ENCODE data around the gene GJA3.

The GJA3 gene

DNA sequence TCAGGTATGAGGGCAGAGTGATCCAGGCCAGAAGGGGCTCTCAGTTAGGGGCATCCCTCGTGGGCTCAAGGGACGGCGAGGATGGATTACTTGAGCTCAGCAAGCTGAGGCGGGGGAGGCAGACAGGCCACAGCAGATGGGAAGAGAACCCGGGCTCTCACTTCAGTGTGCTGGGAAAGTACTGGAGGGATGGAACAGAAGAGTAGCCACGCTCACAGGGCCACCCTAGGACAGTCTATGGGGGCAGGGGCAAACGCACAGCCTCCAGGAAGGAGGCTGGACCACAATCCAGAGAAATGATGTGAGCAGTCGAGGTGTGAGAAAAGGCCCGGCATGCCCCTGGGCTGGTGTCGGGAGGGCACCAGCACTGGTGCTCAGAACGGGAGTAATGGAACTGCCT, 9.2 kb downstream of the GJA3 start:
- Histone ChIP-seq H3K27me3 (replicated peaks; ENCODE audit: control insufficient read depth, insufficient read depth, low read length) (no peaks in the 10 kb centered on the region), H3K36me3 (ENCODE audit: control insufficient read depth, insufficient read depth, low read length) (no peaks in the 10 kb centered on the region), H3K4me3 (replicated peaks; ENCODE audit: low read depth, low read length) (no peak overlapping the region)
- TF ChIP-seq, protein P1, sequence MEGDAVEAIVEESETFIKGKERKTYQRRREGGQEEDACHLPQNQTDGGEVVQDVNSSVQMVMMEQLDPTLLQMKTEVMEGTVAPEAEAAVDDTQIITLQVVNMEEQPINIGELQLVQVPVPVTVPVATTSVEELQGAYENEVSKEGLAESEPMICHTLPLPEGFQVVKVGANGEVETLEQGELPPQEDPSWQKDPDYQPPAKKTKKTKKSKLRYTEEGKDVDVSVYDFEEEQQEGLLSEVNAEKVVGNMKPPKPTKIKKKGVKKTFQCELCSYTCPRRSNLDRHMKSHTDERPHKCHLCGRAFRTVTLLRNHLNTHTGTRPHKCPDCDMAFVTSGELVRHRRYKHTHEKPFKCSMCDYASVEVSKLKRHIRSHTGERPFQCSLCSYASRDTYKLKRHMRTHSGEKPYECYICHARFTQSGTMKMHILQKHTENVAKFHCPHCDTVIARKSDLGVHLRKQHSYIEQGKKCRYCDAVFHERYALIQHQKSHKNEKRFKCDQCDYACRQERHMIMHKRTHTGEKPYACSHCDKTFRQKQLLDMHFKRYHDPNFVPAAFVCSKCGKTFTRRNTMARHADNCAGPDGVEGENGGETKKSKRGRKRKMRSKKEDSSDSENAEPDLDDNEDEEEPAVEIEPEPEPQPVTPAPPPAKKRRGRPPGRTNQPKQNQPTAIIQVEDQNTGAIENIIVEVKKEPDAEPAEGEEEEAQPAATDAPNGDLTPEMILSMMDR (IDR thresholded peaks at IDR 0.05; ENCODE audit: insufficient read depth, low read length, poor library complexity, severe bottlenecking) = no peak
- no peak for DNase-seq (ENCODE audit: extremely low read depth, insufficient read length)

DNA sequence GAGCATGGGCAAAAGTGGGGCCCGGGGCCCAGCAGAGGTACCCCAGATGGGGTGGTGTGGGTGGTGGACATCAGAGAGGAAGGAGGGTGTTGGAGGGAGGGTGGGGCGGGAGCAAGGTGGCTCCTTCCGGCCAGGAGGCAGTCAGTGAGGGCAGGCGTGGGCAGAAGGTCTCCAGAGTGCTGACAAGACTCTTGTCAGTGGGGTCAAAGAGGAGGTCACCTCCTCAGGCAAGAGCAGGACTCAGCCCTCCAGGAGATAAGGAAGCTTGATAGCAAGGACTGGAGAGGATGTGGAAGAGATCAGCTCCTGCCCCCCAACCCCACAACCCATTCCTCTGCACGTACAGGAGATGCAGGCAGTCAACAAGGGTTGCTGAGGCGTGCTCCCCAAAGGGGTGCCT, 9.8 kb downstream of the GJA3 start:
- TF ChIP-seq, protein P1 (IDR thresholded peaks at IDR 0.05; ENCODE audit: insufficient read depth, low read length, poor library complexity, severe bottlenecking) = no peak
- DNase-seq (ENCODE audit: extremely low read depth, insufficient read length) = no peak
- H3K27me3 ChIP-seq (replicated peaks; ENCODE audit: control insufficient read depth, insufficient read depth, low read length) = no peaks in the 10 kb centered on the region

DNA sequence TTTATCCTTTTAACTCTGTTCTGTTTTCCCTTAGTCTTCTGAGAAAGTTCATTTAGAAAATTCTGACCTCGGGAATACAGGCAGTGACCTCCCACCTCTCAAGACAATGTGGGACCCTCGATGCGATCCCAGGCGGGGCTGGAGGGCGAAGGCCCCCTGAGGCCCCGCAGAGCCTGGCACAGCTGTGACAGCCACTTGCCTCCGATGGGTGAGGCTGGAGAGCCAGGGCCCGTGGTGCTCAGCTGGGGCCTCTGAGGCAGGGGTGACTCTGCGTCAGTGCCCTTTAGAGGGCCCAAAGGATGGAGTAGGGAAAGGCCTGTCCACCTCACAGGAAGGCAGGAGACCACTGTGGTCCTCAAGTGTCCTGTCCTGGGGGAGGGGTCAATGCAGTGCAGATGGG, 10.3 kb downstream of the GJA3 start:
- no peak for DNase-seq (ENCODE audit: extremely low read depth, insufficient read length)
- TF ChIP-seq, protein P1 (IDR thresholded peaks at IDR 0.05; ENCODE audit: insufficient read depth, low read length, poor library complexity, severe bottlenecking) = no peak
- H3K27me3 ChIP-seq (replicated peaks; ENCODE audit: control insufficient read depth, insufficient read depth, low read length) = no peaks in the 10 kb centered on the region
- H3K36me3 ChIP-seq (ENCODE audit: control insufficient read depth, insufficient read depth, low read length) = no peaks in the 10 kb centered on the region
- H3K4me3 ChIP-seq (replicated peaks; ENCODE audit: low read depth, low read length) = no peak overlapping the region

More for the DNA sequence above, 9.8 kb downstream of the GJA3 start:
- H3K4me3 ChIP-seq (replicated peaks; ENCODE audit: low read depth, low read length) = no peak overlapping the region
- H3K36me3 ChIP-seq (ENCODE audit: control insufficient read depth, insufficient read depth, low read length) = no peaks in the 10 kb centered on the region

DNA sequence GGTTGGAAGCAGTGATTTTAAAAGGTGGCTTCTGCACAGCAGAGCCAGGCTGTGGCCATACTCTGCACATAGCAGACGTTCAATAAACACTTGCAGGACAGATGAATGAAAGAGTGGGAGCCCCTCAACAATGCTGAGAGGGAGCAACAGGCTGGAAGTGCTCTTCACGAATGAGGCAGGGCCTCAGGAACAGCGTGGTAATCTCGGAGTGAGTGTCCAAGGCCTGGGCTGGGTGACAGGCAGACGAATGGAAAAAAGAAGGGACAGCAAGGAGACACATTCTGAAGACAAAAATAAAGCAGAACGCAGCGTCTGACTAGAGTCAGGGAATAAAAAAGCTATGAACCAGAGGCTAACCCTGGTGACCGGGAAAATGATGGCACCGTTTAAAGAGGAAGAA, 11.1 kb downstream of the GJA3 start:
- TF ChIP-seq, protein P1 (IDR thresholded peaks at IDR 0.05; ENCODE audit: insufficient read depth, low read length, poor library complexity, severe bottlenecking) = no peak
- no peak overlapping the region for H3K4me3 ChIP-seq (replicated peaks; ENCODE audit: low read depth, low read length)
- H3K27me3 ChIP-seq (replicated peaks; ENCODE audit: control insufficient read depth, insufficient read depth, low read length) = no peaks in the 10 kb centered on the region
- H3K36me3 ChIP-seq (ENCODE audit: control insufficient read depth, insufficient read depth, low read length) = no peaks in the 10 kb centered on the region
- no peak for DNase-seq (ENCODE audit: extremely low read depth, insufficient read length)

DNA sequence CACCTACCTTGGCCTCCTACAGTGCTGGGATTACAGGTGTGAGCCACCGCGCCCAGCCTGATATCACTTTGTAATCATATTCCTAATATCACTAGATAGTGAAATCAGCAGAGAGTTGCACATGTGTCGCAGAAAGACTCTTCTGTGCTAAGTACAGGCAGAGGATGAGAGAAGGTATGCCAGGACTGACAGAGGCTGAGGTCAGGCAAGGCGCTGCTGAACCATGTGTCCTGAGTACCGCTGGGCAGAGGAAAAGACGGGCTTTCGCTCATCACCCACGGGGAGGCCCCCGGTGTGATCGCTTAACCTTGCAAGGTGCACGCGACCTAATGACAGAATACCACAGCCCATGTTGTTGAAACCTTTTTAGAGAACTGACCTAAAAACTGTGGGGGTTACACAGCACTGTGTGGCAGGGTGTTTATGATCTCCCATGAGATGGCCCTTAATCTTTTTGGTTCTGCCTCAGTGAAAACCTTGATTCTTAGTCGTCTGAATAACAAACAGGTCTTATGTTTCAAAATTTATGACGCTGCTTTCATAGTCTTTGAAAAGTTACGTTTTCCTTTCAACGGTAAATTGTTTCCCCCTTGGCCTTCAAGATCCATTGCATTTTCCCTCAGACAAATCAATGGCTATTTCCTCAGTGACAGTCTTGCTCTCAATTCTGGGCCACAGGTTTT, 12.2 kb downstream of the GJA3 start:
- Histone ChIP-seq H3K36me3 (ENCODE audit: control insufficient read depth, insufficient read depth, low read length) (no peaks in the 10 kb centered on the region), H3K4me3 (replicated peaks; ENCODE audit: low read depth, low read length) (no peak overlapping the region), H3K27me3 (replicated peaks; ENCODE audit: control insufficient read depth, insufficient read depth, low read length) (no peaks in the 10 kb centered on the region)
- TF ChIP-seq, protein P1 (IDR thresholded peaks at IDR 0.05; ENCODE audit: insufficient read depth, low read length, poor library complexity, severe bottlenecking) = no peak
- DNase-seq (ENCODE audit: extremely low read depth, insufficient read length) = no peak

DNA sequence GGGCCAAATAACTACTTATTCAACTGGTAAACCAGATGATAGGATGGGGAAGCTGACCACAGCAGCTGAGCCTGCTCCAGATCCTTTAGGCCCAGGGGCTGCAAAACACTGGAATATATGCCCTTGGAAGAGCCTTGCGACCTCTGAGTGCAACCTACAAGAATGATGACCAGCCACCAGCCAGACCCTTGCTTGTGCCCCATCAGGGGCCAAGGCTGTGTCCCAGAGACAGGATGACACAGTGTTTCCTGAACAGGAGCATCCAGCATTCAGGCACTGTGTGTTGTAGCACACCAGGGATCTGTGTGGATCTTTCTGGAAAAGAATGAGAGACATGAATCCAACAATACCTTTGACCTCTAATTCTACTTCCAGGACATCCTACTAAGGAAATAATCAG, 14.5 kb downstream of the GJA3 start:
- H3K4me3 ChIP-seq (replicated peaks; ENCODE audit: low read depth, low read length) = no peak overlapping the region
- DNase-seq (ENCODE audit: extremely low read depth, insufficient read length) = no peak
- TF ChIP-seq, protein P1 (IDR thresholded peaks at IDR 0.05; ENCODE audit: insufficient read depth, low read length, poor library complexity, severe bottlenecking) = no peak
- H3K36me3 ChIP-seq (ENCODE audit: control insufficient read depth, insufficient read depth, low read length) = no peaks in the 10 kb centered on the region
- no peaks in the 10 kb centered on the region for H3K27me3 ChIP-seq (replicated peaks; ENCODE audit: control insufficient read depth, insufficient read depth, low read length)

Data from GM06990 (cell line).